ENCODE measurements around the gene C9orf85.

Gene C9orf85

DNA sequence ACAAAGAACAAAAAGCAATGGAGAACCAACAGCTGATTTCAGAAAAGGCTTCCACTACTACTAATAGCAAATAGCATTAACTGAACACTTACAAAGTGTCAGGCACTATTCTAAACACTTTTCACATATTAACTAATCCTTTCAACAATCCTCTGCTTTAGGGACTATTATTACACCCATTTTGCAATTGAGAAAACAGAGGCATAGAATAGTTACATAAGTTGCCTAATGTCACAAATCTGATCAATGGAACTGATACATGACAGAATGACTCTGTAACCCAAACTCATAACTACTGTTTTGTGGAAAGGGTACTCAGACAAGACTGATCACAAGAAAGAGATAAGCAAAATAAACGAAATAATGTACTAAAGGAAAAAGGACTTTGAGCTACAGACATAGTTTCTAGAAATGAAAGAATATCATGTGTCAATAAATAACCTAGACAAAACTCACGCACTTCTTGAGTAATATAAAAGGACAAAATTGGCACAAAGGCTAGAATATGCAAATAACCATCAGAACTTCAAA, 31.7 kb upstream of the C9orf85 start:
- DNase-seq (ENCODE audit: insufficient read length, low spot score) (no peak), FAIRE-seq (no peak)
- TF ChIP-seq, protein P1, sequence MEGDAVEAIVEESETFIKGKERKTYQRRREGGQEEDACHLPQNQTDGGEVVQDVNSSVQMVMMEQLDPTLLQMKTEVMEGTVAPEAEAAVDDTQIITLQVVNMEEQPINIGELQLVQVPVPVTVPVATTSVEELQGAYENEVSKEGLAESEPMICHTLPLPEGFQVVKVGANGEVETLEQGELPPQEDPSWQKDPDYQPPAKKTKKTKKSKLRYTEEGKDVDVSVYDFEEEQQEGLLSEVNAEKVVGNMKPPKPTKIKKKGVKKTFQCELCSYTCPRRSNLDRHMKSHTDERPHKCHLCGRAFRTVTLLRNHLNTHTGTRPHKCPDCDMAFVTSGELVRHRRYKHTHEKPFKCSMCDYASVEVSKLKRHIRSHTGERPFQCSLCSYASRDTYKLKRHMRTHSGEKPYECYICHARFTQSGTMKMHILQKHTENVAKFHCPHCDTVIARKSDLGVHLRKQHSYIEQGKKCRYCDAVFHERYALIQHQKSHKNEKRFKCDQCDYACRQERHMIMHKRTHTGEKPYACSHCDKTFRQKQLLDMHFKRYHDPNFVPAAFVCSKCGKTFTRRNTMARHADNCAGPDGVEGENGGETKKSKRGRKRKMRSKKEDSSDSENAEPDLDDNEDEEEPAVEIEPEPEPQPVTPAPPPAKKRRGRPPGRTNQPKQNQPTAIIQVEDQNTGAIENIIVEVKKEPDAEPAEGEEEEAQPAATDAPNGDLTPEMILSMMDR (IDR thresholded peaks at IDR 0.05; ENCODE audit: insufficient read depth, missing control alignments) = no peak

DNA sequence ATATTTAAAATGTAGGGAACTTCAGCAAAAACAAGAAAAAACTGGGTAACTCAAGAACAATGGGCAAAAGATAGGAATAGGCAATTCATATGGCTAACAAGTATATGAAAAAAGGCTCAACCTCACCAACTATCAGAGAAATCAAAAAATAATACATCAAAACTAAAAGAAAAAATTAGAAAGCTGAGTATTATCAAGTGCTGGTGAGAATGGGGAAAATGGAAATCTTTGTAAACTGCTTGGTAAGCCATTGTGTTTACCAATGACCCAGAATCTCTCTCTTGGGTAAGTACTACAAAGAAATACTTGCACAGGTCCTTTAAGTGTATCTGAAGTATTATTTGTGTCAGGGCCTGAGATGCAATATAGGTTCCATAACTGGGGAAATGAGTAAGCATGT, 27.4 kb upstream of the C9orf85 start:
- TF ChIP-seq, protein P1 (IDR thresholded peaks at IDR 0.05; ENCODE audit: insufficient read depth, missing control alignments) = no peak
- no peak for FAIRE-seq

DNA sequence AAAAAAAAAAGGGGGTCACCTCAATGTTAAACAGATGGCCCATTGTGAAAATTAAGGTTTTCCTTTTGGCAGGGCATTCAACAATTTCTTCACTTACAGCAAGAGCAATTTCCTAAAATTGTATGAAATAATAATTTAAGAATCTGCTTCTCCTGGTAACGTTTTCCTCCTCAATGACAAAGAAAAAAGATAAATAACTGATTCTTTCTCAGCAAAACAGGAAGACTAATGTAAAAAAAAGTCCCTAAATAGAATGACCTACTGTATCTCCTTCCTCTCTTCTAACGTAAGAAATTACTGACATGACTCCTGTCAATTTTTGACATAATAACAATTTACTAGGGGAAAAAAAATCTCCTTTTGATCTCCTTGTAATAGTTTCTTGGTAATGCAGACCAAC, 26.0 kb upstream of the C9orf85 start:
- TF ChIP-seq, protein P1 (IDR thresholded peaks at IDR 0.05; ENCODE audit: insufficient read depth, missing control alignments) = no peak
- DNase-seq (ENCODE audit: insufficient read length, low spot score) (no peak), FAIRE-seq (no peak)

More for the DNA sequence above, 27.4 kb upstream of the C9orf85 start:
- no peak for DNase-seq (ENCODE audit: insufficient read length, low spot score)

DNA sequence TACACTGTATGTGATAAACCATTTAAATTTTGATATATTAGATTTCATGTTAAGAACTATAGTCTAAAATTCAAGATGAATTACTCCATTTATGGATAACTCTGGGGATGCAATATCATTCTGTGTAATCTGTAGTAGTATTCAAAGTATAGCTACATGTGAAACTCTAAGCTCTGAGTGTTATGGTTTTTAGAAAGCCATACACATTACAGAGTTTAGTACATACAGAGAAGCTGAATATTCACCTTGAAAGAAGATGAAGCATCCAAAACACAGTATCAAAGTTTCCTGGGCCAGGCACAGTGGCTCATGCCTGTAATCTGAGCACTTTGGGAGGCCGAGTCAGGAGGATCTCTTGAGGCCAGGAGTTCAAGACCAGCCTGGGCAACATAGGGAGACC, 25.4 kb upstream of the C9orf85 start:
- TF ChIP-seq, protein P1 (IDR thresholded peaks at IDR 0.05; ENCODE audit: insufficient read depth, missing control alignments) = no peak
- FAIRE-seq = no peak
- no peak for DNase-seq (ENCODE audit: insufficient read length, low spot score)

DNA sequence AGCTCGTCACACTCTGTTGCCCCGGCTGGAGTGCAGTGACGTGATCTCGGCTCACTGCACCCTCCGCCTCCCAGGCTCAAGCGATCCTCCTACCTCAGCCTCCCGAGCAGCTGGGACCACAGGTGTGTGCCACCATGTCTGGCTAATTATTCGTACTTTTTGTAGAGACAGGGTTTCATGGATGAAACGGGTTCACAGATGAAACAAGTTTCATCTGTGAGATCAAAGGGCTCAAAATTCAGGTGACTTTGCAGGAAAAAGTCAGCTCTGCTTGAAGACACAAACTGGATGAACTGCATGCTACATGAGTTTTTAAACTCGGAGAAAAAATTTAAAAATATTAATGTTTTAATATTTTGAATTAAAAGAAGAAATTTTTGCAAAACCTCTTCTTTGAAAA, 24.9 kb upstream of the C9orf85 start:
- TF ChIP-seq, protein P1 (IDR thresholded peaks at IDR 0.05; ENCODE audit: insufficient read depth, missing control alignments) = no peak
- DNase-seq (ENCODE audit: insufficient read length, low spot score) (no peak), FAIRE-seq (no peak)

DNA sequence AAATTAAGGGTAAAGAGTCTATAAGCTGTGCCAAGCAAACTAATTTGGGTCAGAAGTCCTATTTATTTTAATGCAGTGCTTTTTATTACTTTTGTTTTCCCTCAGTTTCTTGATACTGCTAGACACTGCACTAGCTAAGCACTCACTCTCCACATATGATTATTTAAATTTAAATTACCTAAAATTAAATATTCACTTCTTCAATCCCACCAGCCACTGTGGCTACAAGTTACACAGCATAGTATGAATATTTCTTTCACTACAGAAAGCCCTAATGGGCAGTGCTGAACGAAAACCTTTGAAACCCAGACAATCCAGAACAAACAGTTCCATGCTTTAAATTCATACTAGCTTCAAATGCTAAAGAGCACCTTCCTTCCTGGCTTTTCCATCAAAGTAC, 24.1 kb upstream of the C9orf85 start:
- TF ChIP-seq, protein P1 (IDR thresholded peaks at IDR 0.05; ENCODE audit: insufficient read depth, missing control alignments) = no peak
- FAIRE-seq = no peak
- DNase-seq (ENCODE audit: insufficient read length, low spot score) = no peak

DNA sequence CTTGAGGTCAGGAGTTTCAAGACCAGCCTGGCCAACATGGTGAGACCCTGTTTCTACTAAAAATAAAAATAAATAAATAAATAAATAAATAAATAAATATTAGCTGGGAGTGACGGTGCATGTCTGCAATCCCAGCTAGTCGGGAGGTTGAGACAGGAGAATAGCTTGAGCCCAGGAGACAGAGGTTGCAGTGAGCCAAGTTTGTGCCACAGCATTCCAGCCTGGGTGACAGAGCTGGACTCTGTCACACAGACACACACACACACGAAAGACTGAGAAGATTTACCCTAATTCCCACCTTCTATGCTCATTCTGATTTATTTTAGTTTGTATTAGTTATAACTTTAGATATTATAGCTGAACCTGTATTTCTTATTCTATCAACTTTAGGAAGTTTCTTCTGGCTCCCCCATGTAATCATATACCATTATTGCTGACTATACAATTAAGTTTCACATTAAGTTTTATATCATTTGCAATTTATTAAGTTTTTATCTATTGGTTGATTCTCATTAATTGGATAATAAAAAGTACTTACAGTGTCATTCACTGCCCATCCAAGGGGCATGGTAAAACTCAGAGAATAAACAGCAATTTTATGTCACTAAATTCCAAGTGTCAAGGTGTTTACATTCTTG, 21.3 kb upstream of the C9orf85 start:
- FAIRE-seq (no peak), DNase-seq (ENCODE audit: insufficient read length, low spot score) (no peak)
- TF ChIP-seq, protein P1 (IDR thresholded peaks at IDR 0.05; ENCODE audit: insufficient read depth, missing control alignments) = no peak

Data from D721Med (cell line).